Hypothalamus (tissue), 51 donors: ENCODE measurements around the gene RNU6-1.

ENCODE experiments used
- DNase-seq, 51 donors: peaks; one replicate each; lab custom pipeline; 2025; lab: John Stamatoyannopoulos, UW

RNU6-1 gene

DNA sequence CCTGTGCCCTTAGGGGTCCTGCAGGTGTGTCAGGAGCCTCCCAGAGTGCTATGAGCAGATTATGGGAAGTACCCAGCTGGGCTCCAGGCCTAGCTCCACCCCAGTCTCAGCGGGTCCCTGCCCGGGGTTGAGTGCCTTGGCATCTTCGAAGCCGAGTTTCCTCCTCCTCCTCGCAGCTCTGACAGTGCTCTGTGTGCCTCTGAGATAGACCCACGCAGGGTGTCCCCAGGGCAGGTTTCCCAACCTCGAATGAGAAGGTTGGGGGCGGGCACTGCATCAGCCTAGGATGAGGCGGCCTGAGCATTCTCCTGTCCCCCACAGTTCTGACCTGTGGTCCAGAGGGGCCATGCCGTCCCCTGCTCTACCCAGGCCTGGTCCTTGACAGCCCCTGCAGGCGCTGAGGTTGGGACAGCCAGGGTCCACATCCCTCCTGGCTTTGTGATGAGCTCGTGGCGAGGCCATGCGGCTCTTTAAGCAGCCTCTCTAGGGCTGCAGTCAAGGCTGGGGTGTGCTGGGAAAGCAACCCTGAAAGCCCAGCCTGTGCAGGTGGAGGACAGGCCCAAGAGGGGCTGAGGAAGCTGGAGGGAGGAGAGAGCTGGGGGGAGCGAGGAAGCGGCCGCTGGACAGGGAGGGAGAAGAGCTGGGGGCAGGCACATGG, 34.7 kb downstream of the RNU6-1 start:
- no peak for DNase-seq

GRCh38 chr15:67803996-67804843, 35.6 kb downstream of the RNU6-1 start:
- peak in 5 of 51 donors; percentile 4 to 48 (median 20) for DNase-seq

DNA sequence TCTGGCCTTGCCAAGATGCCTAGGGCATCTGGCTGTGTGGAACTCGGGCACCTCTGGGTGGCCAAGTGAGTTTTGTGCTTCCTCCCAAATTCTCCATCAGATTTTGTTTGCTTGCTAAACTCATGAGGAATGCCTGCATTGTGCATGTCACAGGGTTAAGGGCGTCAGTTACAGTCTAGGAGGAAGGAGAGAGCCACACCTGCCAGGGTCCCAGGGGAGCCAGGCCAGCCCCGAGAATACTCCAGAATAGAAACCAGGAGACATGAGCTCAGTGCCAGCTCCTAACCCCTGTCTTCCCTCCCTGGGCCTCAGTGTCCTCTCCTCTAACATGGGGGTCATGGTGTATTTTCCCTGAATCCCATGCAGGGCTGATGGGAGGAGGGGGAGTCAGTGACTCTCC, 36.5 kb downstream of the RNU6-1 start:
- no peak for DNase-seq

GRCh38 chr15:67801926-67802914, 37.6 kb downstream of the RNU6-1 start:
- DNase-seq, result no peak

DNA sequence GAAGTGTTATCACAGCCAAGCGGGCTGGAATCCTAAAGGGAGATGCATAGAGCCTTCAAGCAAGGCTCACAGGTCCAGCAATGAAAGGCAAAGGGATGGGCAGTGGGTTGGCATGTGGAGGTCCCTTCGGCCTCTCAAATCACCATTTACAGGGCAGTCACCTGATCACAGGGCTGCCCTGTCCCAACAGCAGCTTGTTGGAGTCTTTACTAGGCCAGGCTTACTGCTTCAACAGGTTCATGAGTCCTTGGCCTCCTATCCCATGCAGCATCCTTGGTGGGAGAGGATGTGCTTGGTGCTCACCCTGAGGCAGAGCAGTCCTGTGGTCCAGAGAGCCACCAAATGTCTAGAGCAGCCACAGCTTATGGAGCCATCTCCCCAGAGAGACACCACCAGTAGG, 38.7 kb downstream of the RNU6-1 start:
- DNase-seq, result no peak

DNA sequence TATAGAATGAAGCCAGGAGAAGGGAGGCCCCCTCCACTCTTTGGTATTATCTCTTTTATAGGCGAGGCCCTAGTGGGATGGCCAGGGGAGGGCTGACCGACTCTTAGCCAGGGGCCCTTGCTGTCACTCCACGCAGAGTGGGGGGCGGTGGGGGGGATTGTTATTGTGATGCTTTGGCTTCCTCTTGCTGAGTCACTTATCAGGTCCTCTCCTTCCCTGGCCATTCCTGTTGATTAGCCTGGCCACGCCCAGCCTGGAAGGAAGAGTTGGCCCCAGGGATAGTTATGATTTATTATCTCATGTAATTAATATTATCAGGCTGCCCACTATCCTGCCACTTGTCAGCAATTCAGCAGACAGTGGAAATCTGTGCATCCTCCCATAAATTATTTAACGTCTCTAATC, 40.0 kb downstream of the RNU6-1 start:
- DNase-seq, result no peak

DNA sequence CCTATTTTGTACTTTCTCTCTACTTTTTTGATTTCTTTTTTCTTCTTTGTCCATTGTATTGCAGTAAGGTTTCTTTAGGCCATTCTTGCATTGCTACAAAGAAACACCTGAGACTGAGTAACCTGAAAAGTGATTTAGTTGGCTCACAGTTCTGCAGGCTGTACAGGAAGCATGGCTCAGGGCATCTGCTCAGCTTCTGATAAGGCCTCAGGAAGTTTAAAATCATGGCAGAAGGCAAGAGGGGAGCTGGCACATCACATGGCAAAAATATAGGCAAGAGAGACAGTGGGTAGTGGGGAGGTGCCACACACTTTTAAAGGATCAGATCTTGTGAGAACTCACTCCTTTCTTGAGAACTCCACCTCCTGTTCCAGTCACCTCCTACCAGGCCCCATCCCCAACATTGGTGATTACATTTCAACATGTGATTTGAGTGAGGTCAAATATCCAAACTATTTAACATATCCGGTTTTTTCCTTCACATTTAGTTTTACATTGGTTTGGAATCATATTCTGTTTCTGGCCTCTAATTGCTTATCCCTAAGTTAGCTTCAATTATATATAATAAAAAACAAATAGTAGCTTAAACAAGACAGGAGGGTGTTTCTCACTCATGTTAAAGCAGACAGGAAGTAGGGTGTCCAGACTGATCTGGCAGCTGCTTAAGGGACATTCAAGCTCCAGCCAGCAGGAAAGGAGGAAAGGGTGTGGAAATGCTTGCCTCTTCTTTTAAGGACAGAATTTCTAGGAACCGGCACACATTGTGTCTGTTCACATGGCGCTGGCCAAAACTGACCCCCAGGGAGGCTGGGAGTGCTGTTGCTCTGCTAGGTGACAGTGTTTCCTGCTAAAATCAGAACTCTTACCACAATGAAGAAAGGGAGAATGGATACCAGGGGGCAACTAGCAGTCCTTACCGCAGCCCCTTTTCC, 43.4 kb downstream of the RNU6-1 start:
- no peak for DNase-seq

DNA sequence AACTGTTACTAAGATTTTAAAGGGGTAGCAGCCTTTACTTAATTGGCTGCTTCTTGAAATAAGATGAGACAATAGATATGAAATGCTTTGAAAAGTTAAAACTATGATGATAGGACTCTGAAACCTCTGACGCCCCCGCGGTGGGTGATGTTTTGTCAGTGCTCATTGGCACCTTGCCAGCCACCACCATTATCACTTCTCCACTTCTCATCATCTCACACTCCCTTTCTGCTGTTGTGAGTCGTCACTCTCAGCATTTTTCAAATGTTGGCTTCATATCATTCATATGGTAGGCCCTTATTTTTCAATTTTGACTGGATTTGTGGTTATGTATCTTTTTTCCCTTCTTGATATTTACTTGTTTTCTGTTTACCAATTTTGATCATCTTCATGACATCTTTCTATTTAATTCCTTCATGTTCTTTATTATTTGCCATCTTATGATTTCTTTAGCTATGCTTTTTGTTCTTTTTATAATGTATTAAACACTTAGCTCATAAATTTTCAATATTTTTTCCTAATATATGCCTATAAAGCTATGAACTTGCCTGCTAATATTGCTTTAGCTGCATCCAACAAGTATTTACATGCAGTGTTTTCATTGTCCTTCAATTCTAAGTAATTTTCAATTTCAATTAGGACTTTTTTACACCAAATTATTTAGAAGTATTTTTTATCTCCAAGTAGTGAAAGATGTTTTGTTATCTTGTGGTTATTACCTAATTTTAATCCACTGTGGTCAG, 44.8 kb downstream of the RNU6-1 start:
- DNase-seq, result no peak

DNA sequence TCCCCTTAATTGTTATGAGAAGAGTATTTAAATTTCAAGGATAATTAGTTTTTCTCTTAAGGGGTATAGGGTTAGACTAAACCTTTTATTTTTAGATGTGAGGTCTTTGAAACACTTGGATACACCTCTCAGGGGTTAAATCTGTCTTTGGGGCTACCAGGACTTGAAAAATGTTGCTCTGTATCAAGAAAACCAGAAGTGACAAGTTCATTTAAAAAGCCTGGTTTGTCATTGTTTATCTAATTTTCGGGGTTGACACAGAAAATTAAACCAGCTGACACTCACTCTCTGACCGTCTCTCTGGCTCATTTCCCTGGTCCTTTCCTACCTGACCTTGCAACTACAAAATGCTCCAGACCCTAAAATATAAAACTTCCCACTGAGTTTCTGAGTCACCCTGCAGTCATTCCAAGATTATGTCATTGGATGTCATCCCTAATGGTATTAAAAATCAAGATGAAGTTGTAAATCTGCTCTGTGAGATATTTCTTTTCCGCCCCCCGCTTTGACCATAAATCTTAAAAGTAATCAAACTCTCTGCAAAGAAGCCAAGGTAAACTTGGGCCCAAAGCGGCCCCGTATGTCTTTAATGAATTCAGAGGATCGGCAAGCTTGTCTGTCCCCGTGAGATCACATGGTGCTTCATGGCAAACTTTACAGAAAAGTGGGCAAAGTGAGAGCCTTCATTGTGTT, 47.4 kb downstream of the RNU6-1 start:
- DNase-seq, result no peak

- DNase-seq, result no peak
Measured at GRCh38 chr15:67790610-67791319, 49.1 kb downstream of the RNU6-1 start.
